H9 (cell line): ENCODE results near the gene HIP1. TPM values are rescaled to one million over a fixed set of nuclear protein-coding genes. Genes with fewer than 3 reads are reported as not detected.
A peak's percentile ranks its signal among the peaks of the same experiment; 100 is the strongest.

Experiments
- DNase-seq: peaks from one replicate; pipeline ENCODE4 v3.0.0-alpha.2; 2017
- H2AFZ ChIP-seq: one replicate; pipeline ENCODE4 v1.6.1; 2013; ENCODE audit warnings: mild to moderate bottlenecking, low read length, control low read depth, moderate library complexity
- H2AK5ac ChIP-seq: 2 replicates; pipeline ENCODE4 v1.6.1; 2013; ENCODE audit warnings: low read length, control low read depth, mixed read lengths; ENCODE audit not compliant: insufficient read length
- H2BK120ac ChIP-seq: one replicate; pipeline ENCODE4 v1.6.1; 2013; ENCODE audit warnings: low read depth, mild to moderate bottlenecking, low read length, control low read depth, inconsistent platforms; ENCODE audit not compliant: poor library complexity, severe bottlenecking
- H2BK12ac ChIP-seq: 2 replicates; pipeline ENCODE4 v1.6.1; 2013; ENCODE audit warnings: low read length, control low read depth, mixed read lengths, low read depth; ENCODE audit not compliant: insufficient read length
- H2BK15ac ChIP-seq: 2 replicates; pipeline ENCODE4 v1.6.1; 2013; ENCODE audit warnings: low read depth, low read length, control low read depth
- H2BK20ac ChIP-seq: one replicate; pipeline ENCODE4 v1.6.1; 2013; ENCODE audit warnings: low read depth, mild to moderate bottlenecking, low read length, control low read depth, inconsistent platforms; ENCODE audit not compliant: poor library complexity, severe bottlenecking
- H2BK5ac ChIP-seq: 2 replicates; pipeline ENCODE4 v1.6.1; 2013; ENCODE audit warnings: low read length, control low read depth, mixed read lengths; ENCODE audit not compliant: insufficient read length
- H3K14ac ChIP-seq: 2 replicates; pipeline ENCODE4 v1.6.1; 2013; ENCODE audit warnings: low read length, control low read depth; ENCODE audit not compliant: insufficient read depth
- H3K18ac ChIP-seq: 2 replicates; pipeline ENCODE4 v1.6.1; 2013; ENCODE audit warnings: low read depth, mild to moderate bottlenecking, mixed read lengths, low read length, control low read depth; ENCODE audit not compliant: insufficient read length
- H3K23ac ChIP-seq: 2 replicates; pipeline ENCODE4 v1.6.1; 2013; ENCODE audit warnings: low read length, control low read depth, mixed read lengths, low read depth; ENCODE audit not compliant: insufficient read length
- H3K23me2 ChIP-seq: 2 replicates; pipeline ENCODE4 v1.6.1; 2013; ENCODE audit warnings: low read depth, mild to moderate bottlenecking, mixed read lengths, low read length, control low read depth; ENCODE audit not compliant: insufficient read length, poor library complexity, severe bottlenecking
- H3K27ac ChIP-seq: 2 replicates; pipeline ENCODE4 v1.5.1; 2013; ENCODE audit warnings: low read length, control low read depth, mixed read lengths, low read depth; ENCODE audit not compliant: insufficient read length
- H3K27me3 ChIP-seq: 2 replicates; pipeline ENCODE4 v1.6.1; 2013; ENCODE audit warnings: low read length, control low read depth, inconsistent platforms; ENCODE audit not compliant: insufficient read depth
- H3K4ac ChIP-seq: 2 replicates; pipeline ENCODE4 v1.6.1; 2013; ENCODE audit warnings: low read depth, mild to moderate bottlenecking, control low read depth, inconsistent platforms, low read length, moderate library complexity
- H3K4me1 ChIP-seq: 2 replicates; pipeline ENCODE4 v1.6.1; 2013; ENCODE audit warnings: low read length, control low read depth, inconsistent platforms; ENCODE audit not compliant: insufficient read depth
- H3K4me2 ChIP-seq: 2 replicates; pipeline ENCODE4 v1.6.1; 2013; ENCODE audit warnings: low read length, control low read depth, mixed read lengths; ENCODE audit not compliant: insufficient read length, insufficient read depth
- H3K56ac ChIP-seq: 2 replicates; pipeline ENCODE4 v1.6.1; 2013; ENCODE audit warnings: low read depth, mild to moderate bottlenecking, mixed read lengths, low read length, control low read depth; ENCODE audit not compliant: insufficient read length
- H3K79me1 ChIP-seq: 2 replicates; pipeline ENCODE4 v1.6.1; 2013; ENCODE audit warnings: low read depth, mild to moderate bottlenecking, moderate library complexity, low read length, control low read depth, inconsistent platforms; ENCODE audit not compliant: insufficient read depth, poor library complexity, severe bottlenecking
- H3K79me2 ChIP-seq: 2 replicates; pipeline ENCODE4 v1.6.1; 2013; ENCODE audit warnings: low read length, control low read depth, inconsistent platforms; ENCODE audit not compliant: insufficient read depth
- H3K9ac ChIP-seq: 2 replicates; pipeline ENCODE4 v1.6.1; 2013; ENCODE audit warnings: low read length, control low read depth, mixed read lengths; ENCODE audit not compliant: insufficient read length; ENCODE audit errors: extremely low read depth
- H3K9me3 ChIP-seq: one replicate; pipeline ENCODE4 v1.6.1; 2013; ENCODE audit warnings: low read depth, low read length, inconsistent platforms; ENCODE audit not compliant: control insufficient read depth
- H3T11ph ChIP-seq: one replicate; pipeline ENCODE4 v1.6.1; 2013; ENCODE audit warnings: mild to moderate bottlenecking, low read length, control low read depth, inconsistent platforms
- H4K20me1 ChIP-seq: one replicate; pipeline ENCODE4 v1.6.1; 2013; ENCODE audit not compliant: control insufficient read depth, insufficient read length, insufficient read depth
- H4K5ac ChIP-seq: 2 replicates; pipeline ENCODE4 v1.6.1; 2013; ENCODE audit warnings: low read depth, mild to moderate bottlenecking, mixed read lengths, low read length, control low read depth; ENCODE audit not compliant: insufficient read length
- H4K8ac ChIP-seq: replicated peaks from 2 replicates; pipeline ENCODE4 v1.6.1; 2013; ENCODE audit warnings: low read length, control low read depth, mixed read lengths, low read depth; ENCODE audit not compliant: insufficient read length
- H4K91ac ChIP-seq: 2 replicates; pipeline ENCODE4 v1.6.1; 2013; ENCODE audit warnings: low read depth, mild to moderate bottlenecking, moderate library complexity, mixed read lengths, low read length, control low read depth; ENCODE audit not compliant: insufficient read length
- H3K27ac Mint-ChIP-seq, 3 experiments: 2 replicates in 2 of 3; 3 replicates in 1 of 3; pipeline ENCODE4 v1.8.0; 2020 to 2021; ENCODE audit warnings: mixed read lengths in 3 of 3, mild to moderate bottlenecking in 1 of 3, moderate library complexity in 1 of 3
- H3K27me3 Mint-ChIP-seq: 2 replicates; pipeline ENCODE4 v1.8.0; 2021; ENCODE audit warnings: low read depth, mild to moderate bottlenecking, moderate library complexity, mixed read lengths
- H3K36me3 Mint-ChIP-seq, 3 experiments: 2 replicates in 2 of 3; 3 replicates in 1 of 3; pipeline ENCODE4 v1.8.0; 2020 to 2021; ENCODE audit warnings: low read depth in 3 of 3, mixed read lengths in 3 of 3; ENCODE audit not compliant: insufficient read depth in 1 of 3
- H3K4me1 Mint-ChIP-seq, 2 experiments: 2 replicates each; pipeline ENCODE4 v1.8.0; 2020; ENCODE audit warnings: mixed read lengths in 2 of 2
- H3K4me3 Mint-ChIP-seq, 2 experiments: 2 replicates in 1 of 2; 3 replicates in 1 of 2; pipeline ENCODE4 v1.8.0; 2020 to 2021; ENCODE audit warnings: mild to moderate bottlenecking in 2 of 2, mixed read lengths in 2 of 2, moderate library complexity in 1 of 2
- H3K9me3 Mint-ChIP-seq, 2 experiments: 2 replicates in 1 of 2; 3 replicates in 1 of 2; pipeline ENCODE4 v1.8.0; 2020; ENCODE audit warnings: mild to moderate bottlenecking in 2 of 2, mixed read lengths in 2 of 2, moderate library complexity in 1 of 2
- WGBS: extraction: QIAGEN DNeasy Blood & Tissue Kit; methylation state at CpG from one replicate; pipeline ENCODE4 v1.1.7; 2013; ENCODE audit warnings: missing lambda C conversion rate, low lambda C conversion rate, mixed read lengths; ENCODE audit not compliant: insufficient read length; ENCODE audit errors: extremely low coverage; 5-methylcytosine and 5-hydroxymethylcytosine counted together
- total RNA-seq: library from RNA; stranded (reverse); gene quantifications from 2 replicates; pipeline ENCODE4 v1.2.1, GENCODE V29; 2021
- TF ChIP-seq, protein P1 (sequence below): fragments of 200-600 bp; sonication (generic); conservative IDR thresholded peaks from 3 replicates; pipeline ENCODE4 v1.8.0; 2021; ENCODE audit warnings: antibody characterized with exemption, mild to moderate bottlenecking

The HIP1 gene
- total RNA-seq, 1 experiment from 2014 or later: 87.5 TPM

DNA sequence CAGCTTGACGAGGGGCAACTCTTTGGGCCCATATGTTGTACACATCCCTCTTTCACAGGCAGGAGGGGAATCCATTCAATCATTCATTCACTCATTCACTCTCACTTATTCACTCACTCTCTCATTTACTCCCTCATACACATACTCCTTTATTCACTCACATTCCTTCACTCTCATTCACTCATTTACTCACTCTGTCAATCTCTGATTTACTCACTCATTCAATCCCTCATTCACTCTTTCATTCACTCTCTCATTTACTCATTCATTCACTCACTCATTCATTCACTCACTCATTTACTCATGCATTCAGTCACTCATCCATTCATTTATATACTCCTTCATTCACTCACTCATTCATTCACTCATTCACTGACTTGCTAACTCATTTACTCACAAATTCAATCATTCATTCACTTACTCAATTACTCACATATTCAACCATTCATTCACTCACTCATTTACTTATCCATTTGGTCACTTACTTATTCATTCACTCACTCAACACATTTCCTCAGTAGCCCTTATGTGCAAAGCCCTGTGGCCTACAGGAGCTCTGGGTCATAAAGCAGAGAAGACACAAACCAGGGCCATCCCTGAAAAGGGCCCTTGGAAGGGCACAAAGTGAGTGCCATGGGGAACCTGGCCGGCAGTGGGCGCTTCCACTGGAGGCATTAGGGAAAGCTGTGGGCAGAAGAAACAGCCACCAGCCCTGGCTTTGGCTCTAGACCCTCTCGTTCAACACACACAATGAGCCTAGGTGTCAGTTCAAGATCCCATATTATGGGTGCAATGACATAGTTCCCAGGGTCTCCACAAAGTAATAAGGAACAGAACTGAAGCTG is 26.0 kb downstream of the HIP1 start:
- Histone ChIP-seq H2BK120ac (no peak overlapping the region), H3K79me2 (no peaks in the 10 kb centered on the region), H3K9me3 (no peaks in the 10 kb centered on the region), H3K4me1 (no peaks in the 10 kb centered on the region), H3K27ac (no peak overlapping the region), H2BK20ac (no peak overlapping the region), H4K20me1 (no peaks in the 10 kb centered on the region), H3K79me1 (no peaks in the 10 kb centered on the region), H3K4ac (no peak overlapping the region), H3K18ac (no peak overlapping the region), H2BK15ac (no peak overlapping the region), H4K8ac (no peak overlapping the region), H3K4me2 (no peak overlapping the region), H3K9ac (no peak overlapping the region), H2AFZ (no peak overlapping the region), H3T11ph (no peak overlapping the region), H2BK12ac (no peak overlapping the region), H4K91ac (no peak overlapping the region), H3K23ac (no peak overlapping the region), H2BK5ac (no peak overlapping the region), H3K23me2 (no peaks in the 10 kb centered on the region), H2AK5ac (no peak overlapping the region), H4K5ac (no peak overlapping the region), H3K56ac (no peak overlapping the region), H3K14ac (no peak overlapping the region), H3K27me3 (no peaks in the 10 kb centered on the region)
- peak; percentile 39 for DNase-seq
- Mint-ChIP-seq H3K4me1 (peaks cover 0 to 5% of the 10 kb centered on the region in 2 experiments; a peak in 1 of 4 replicates), H3K9me3 (peaks cover 12 to 22% of the 10 kb centered on the region in 2 experiments), H3K27me3 (no peaks in the 10 kb centered on the region), H3K36me3 (peaks cover 0 to 6% (median 2%) of the 10 kb centered on the region in 3 experiments; a peak in 4 of 7 replicates), H3K4me3 (no peak overlapping the region), H3K27ac (no peak overlapping the region)
- WGBS: no CpG with 5 or more reads among the region's 4 CpGs
- TF ChIP-seq, protein P1, sequence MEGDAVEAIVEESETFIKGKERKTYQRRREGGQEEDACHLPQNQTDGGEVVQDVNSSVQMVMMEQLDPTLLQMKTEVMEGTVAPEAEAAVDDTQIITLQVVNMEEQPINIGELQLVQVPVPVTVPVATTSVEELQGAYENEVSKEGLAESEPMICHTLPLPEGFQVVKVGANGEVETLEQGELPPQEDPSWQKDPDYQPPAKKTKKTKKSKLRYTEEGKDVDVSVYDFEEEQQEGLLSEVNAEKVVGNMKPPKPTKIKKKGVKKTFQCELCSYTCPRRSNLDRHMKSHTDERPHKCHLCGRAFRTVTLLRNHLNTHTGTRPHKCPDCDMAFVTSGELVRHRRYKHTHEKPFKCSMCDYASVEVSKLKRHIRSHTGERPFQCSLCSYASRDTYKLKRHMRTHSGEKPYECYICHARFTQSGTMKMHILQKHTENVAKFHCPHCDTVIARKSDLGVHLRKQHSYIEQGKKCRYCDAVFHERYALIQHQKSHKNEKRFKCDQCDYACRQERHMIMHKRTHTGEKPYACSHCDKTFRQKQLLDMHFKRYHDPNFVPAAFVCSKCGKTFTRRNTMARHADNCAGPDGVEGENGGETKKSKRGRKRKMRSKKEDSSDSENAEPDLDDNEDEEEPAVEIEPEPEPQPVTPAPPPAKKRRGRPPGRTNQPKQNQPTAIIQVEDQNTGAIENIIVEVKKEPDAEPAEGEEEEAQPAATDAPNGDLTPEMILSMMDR: peak; percentile 63
